Measurements from ENCODE around the gene SUCNR1. TPM values are rescaled to one million over a fixed set of nuclear protein-coding genes. Genes with fewer than 3 reads are reported as not detected.
"Not testable (repeated sequence)": the region's sequence is repeated elsewhere in the genome, so short reads cannot be mapped to it uniquely, and the experiment has no call there.

Gene SUCNR1
- total and polyA plus RNA-seq, 5 experiments from 2014 or later: not detected

GRCh38 chr3:151878465-151878864 lies 5.0 kb downstream of the SUCNR1 start:
- H3K4me1 Mint-ChIP-seq: peaks cover 0 to 13% (median 5%) of the 10 kb centered on the region in 4 donors
- ATAC-seq (no peak), DNase-seq (no peak)
- H3K4me3 Mint-ChIP-seq: no peak overlapping the region
- no peak overlapping the region for H3K27ac Mint-ChIP-seq
- POLR2A ChIA-PET: no interaction called here
- no peaks in the 10 kb centered on the region for H3K36me3 Mint-ChIP-seq
- H3K9me3 Mint-ChIP-seq: no peaks in the 10 kb centered on the region
- H3K27me3 Mint-ChIP-seq: peaks cover 0 to 8% (median 3%) of the 10 kb centered on the region in 5 donors

GRCh38 chr3:151879037-151879436 lies 5.6 kb downstream of the SUCNR1 start:
- DNase-seq (no peak), ATAC-seq (no peak)
- Mint-ChIP-seq H3K9me3 (no peaks in the 10 kb centered on the region), H3K4me3 (no peak overlapping the region), H3K36me3 (no peaks in the 10 kb centered on the region), H3K4me1 (peaks cover 0 to 12% (median 5%) of the 10 kb centered on the region in 4 donors), H3K27me3 (peaks cover 0 to 8% (median 3%) of the 10 kb centered on the region in 5 donors), H3K27ac (no peak overlapping the region)
- POLR2A ChIA-PET: no interaction called here

GRCh38 chr3:151879679-151880415 lies 6.4 kb downstream of the SUCNR1 start:
- DNase-seq (no peak), ATAC-seq (no peak)
- Mint-ChIP-seq H3K4me3 (peak overlapping the region in 1 of 10 donors; percentile 13), H3K4me1 (peaks cover 0 to 12% (median 5%) of the 10 kb centered on the region in 4 donors), H3K9me3 (peaks cover 0 to 5% (median 0%) of the 10 kb centered on the region in 9 donors), H3K27ac (no peak overlapping the region), H3K27me3 (peaks cover 0 to 8% (median 3%) of the 10 kb centered on the region in 5 donors), H3K36me3 (no peaks in the 10 kb centered on the region)
- POLR2A ChIA-PET: no interaction called here

- no peak for ATAC-seq
- no peaks in the 10 kb centered on the region for H3K36me3 Mint-ChIP-seq
- H3K4me1 Mint-ChIP-seq: peaks cover 0 to 14% (median 5%) of the 10 kb centered on the region in 4 donors
- POLR2A ChIA-PET: no interaction called here
- H3K9me3 Mint-ChIP-seq: peaks cover 0 to 5% (median 0%) of the 10 kb centered on the region in 9 donors
- peaks cover 0 to 8% (median 3%) of the 10 kb centered on the region in 5 donors for H3K27me3 Mint-ChIP-seq
- H3K4me3 Mint-ChIP-seq: no peak overlapping the region
- no peak overlapping the region for H3K27ac Mint-ChIP-seq
- DNase-seq: no peak
Measured at GRCh38 chr3:151880416-151880690, 6.9 kb downstream of the SUCNR1 start.

- DNase-seq: no peak
- POLR2A ChIA-PET: no interaction called here
- Mint-ChIP-seq H3K27ac (no peak overlapping the region), H3K9me3 (peaks cover 0 to 5% (median 0%) of the 10 kb centered on the region in 9 donors), H3K4me3 (no peak overlapping the region), H3K27me3 (peaks cover 0 to 8% (median 0%) of the 10 kb centered on the region in 5 donors), H3K4me1 (peaks cover 0 to 16% (median 2%) of the 10 kb centered on the region in 4 donors), H3K36me3 (peaks cover 0 to 2% (median 0%) of the 10 kb centered on the region in 3 donors)
- no peak for ATAC-seq
Measured at GRCh38 chr3:151881137-151881536, 7.7 kb downstream of the SUCNR1 start.

GRCh38 chr3:151885397-151885796 lies 12.0 kb downstream of the SUCNR1 start:
- H3K27me3 Mint-ChIP-seq, H3K9me3 Mint-ChIP-seq, H3K4me3 Mint-ChIP-seq, H3K36me3 Mint-ChIP-seq, POLR2A ChIA-PET, ATAC-seq, H3K27ac Mint-ChIP-seq, DNase-seq: not testable (repeated sequence)
- peaks cover 0 to 17% (median 3%) of the 10 kb centered on the region in 4 donors for H3K4me1 Mint-ChIP-seq

- H3K4me3 Mint-ChIP-seq, H3K9me3 Mint-ChIP-seq, H3K27me3 Mint-ChIP-seq, DNase-seq, H3K36me3 Mint-ChIP-seq, ATAC-seq, POLR2A ChIA-PET, H3K27ac Mint-ChIP-seq: not testable (repeated sequence)
- H3K4me1 Mint-ChIP-seq: peaks cover 2 to 24% (median 11%) of the 10 kb centered on the region in 4 donors
Measured at GRCh38 chr3:151887450-151888211, 14.2 kb downstream of the SUCNR1 start.

- Mint-ChIP-seq H3K4me3 (peak overlapping the region in 1 of 10 donors; percentile 12), H3K36me3 (no peaks in the 10 kb centered on the region), H3K27ac (peak overlapping the region in 1 of 10 donors; percentile 21), H3K9me3 (peaks cover 0 to 9% (median 0%) of the 10 kb centered on the region in 9 donors), H3K4me1 (peaks cover 2 to 26% (median 12%) of the 10 kb centered on the region in 4 donors), H3K27me3 (peaks cover 0 to 1% (median 0%) of the 10 kb centered on the region in 5 donors)
- DNase-seq (no peak), ATAC-seq (peak in 1 of 2 donors; percentile 42)
- POLR2A ChIA-PET: no interaction called here
Measured at GRCh38 chr3:151890721-151891141, 17.3 kb downstream of the SUCNR1 start.

- H3K36me3 Mint-ChIP-seq: no peaks in the 10 kb centered on the region
- POLR2A ChIA-PET: no interaction called here
- no peak for ATAC-seq
- no peak for DNase-seq
- H3K27ac Mint-ChIP-seq: no peak overlapping the region
- no peaks in the 10 kb centered on the region for H3K27me3 Mint-ChIP-seq
- H3K4me1 Mint-ChIP-seq: peaks cover 2 to 25% (median 12%) of the 10 kb centered on the region in 4 donors
- no peak overlapping the region for H3K4me3 Mint-ChIP-seq
- H3K9me3 Mint-ChIP-seq: peaks cover 0 to 9% (median 0%) of the 10 kb centered on the region in 9 donors
Measured at GRCh38 chr3:151891721-151892120, 18.3 kb downstream of the SUCNR1 start.

- Mint-ChIP-seq H3K27me3 (no peaks in the 10 kb centered on the region), H3K4me3 (no peak overlapping the region), H3K36me3 (no peaks in the 10 kb centered on the region), H3K4me1 (peaks cover 2 to 28% (median 12%) of the 10 kb centered on the region in 4 donors), H3K27ac (no peak overlapping the region), H3K9me3 (peaks cover 0 to 9% (median 0%) of the 10 kb centered on the region in 9 donors)
- ATAC-seq (no peak), DNase-seq (no peak)
- POLR2A ChIA-PET: no interaction called here
Measured at GRCh38 chr3:151894219-151894618, 20.8 kb downstream of the SUCNR1 start.

- Mint-ChIP-seq H3K27ac (no peak overlapping the region), H3K4me3 (no peak overlapping the region), H3K9me3 (peaks cover 0 to 7% (median 0%) of the 10 kb centered on the region in 9 donors), H3K27me3 (no peaks in the 10 kb centered on the region), H3K36me3 (no peaks in the 10 kb centered on the region), H3K4me1 (peaks cover 2 to 28% (median 13%) of the 10 kb centered on the region in 4 donors)
- no peak for DNase-seq
- POLR2A ChIA-PET: interaction anchor here (0.5 kb wide), 1 partner anchor 81 kb away, joined by 5 read pairs; no protein-coding TSS in a partner anchor
- ATAC-seq: no peak
Measured at GRCh38 chr3:151895478-151896241, 22.2 kb downstream of the SUCNR1 start.

- POLR2A ChIA-PET: no interaction called here
- ATAC-seq (no peak), DNase-seq (no peak)
- Mint-ChIP-seq H3K4me3 (no peak overlapping the region), H3K27me3 (peaks cover 0 to 3% (median 0%) of the 10 kb centered on the region in 5 donors), H3K27ac (no peak overlapping the region), H3K4me1 (peaks cover 3 to 30% (median 11%) of the 10 kb centered on the region in 4 donors), H3K36me3 (no peaks in the 10 kb centered on the region), H3K9me3 (peaks cover 0 to 5% (median 0%) of the 10 kb centered on the region in 9 donors)
Measured at GRCh38 chr3:151896246-151897012, 23.0 kb downstream of the SUCNR1 start.

All from naive thymus-derived CD8-positive, alpha-beta T cell (primary cell).